ENCODE measurements around the gene KLF1. TPM values are rescaled to one million over a fixed set of nuclear protein-coding genes. Genes with fewer than 3 reads are reported as not detected.

KLF1 gene
- total and polyA plus RNA-seq, 10 donors = 0.13 to 13.0 (median 0.67) TPM; not detected in 1

- H3K27me3 ChIP-seq (replicated peaks in 1 of 7) = peaks cover 9 to 99% (median 55%) of the 10 kb centered on the region in 7 donors
- DNase-seq = no peak
- H3K36me3 ChIP-seq = no peaks in the 10 kb centered on the region
- peaks cover 5 to 32% (median 19%) of the 10 kb centered on the region in 6 donors for H3K4me1 ChIP-seq
- intact Hi-C loops (cut with DNase I; ENCODE audit: low total_unique reads) = no loop called here
- H3K4me3 ChIP-seq = no peak overlapping the region
- WGBS, 5 donors = 70 to 94% (median 86%) methylated on average over 3 of the region's 3 CpGs
- no peak overlapping the region for H3K27ac ChIP-seq
- peaks cover 0 to 5% (median 0%) of the 10 kb centered on the region in 8 donors for H3K9me3 ChIP-seq
- no peak for TF ChIP-seq POLR2AphosphoS5 (IDR thresholded peaks at IDR 0.05)
- TF ChIP-seq POLR2A (IDR thresholded peaks at IDR 0.05) = no peak
- TF ChIP-seq CTCF (IDR thresholded peaks at IDR 0.05 in 8 of 11, conservative IDR thresholded peaks at IDR 0.05 in 3 of 11) = no peak
These were observed 42.8 kb downstream of the KLF1 start for GRCh38 chr19:12843999-12844732.

- H3K36me3 ChIP-seq = no peaks in the 10 kb centered on the region
- peaks cover 5 to 41% (median 27%) of the 10 kb centered on the region in 6 donors for H3K4me1 ChIP-seq
- intact Hi-C loops (cut with DNase I; ENCODE audit: low total_unique reads) = no loop called here
- WGBS, 5 donors = 79 to 97% (median 88%) methylated on average over 6 to 11 of the region's 11 CpGs
- no peak overlapping the region for H3K27ac ChIP-seq
- no peak for TF ChIP-seq POLR2AphosphoS5 (IDR thresholded peaks at IDR 0.05)
- TF ChIP-seq POLR2A (IDR thresholded peaks at IDR 0.05) = no peak
- no peak for TF ChIP-seq CTCF (IDR thresholded peaks at IDR 0.05 in 8 of 11, conservative IDR thresholded peaks at IDR 0.05 in 3 of 11)
- H3K4me3 ChIP-seq = no peak overlapping the region
- H3K9me3 ChIP-seq = peaks cover 0 to 5% (median 0%) of the 10 kb centered on the region in 8 donors
- no peak for DNase-seq
- H3K27me3 ChIP-seq (replicated peaks in 1 of 7) = peaks cover 9 to 100% (median 64%) of the 10 kb centered on the region in 7 donors
These were observed 43.7 kb downstream of the KLF1 start for GRCh38 chr19:12843328-12843727.

- H3K36me3 ChIP-seq = no peaks in the 10 kb centered on the region
- no peak overlapping the region for H3K4me3 ChIP-seq
- peaks cover 9 to 100% (median 70%) of the 10 kb centered on the region in 7 donors for H3K27me3 ChIP-seq (replicated peaks in 1 of 7)
- H3K4me1 ChIP-seq = peaks cover 4 to 39% (median 24%) of the 10 kb centered on the region in 6 donors
- H3K9me3 ChIP-seq = peaks cover 0 to 5% (median 0%) of the 10 kb centered on the region in 8 donors
- no peak overlapping the region for H3K27ac ChIP-seq
- WGBS, 5 donors = 91 to 95% (median 92%) methylated on average over 18 of the region's 18 CpGs
- TF ChIP-seq POLR2AphosphoS5 (IDR thresholded peaks at IDR 0.05) (no peak), POLR2A (IDR thresholded peaks at IDR 0.05) (no peak)
- intact Hi-C loops (cut with DNase I; ENCODE audit: low total_unique reads) = no loop called here
- no peak for DNase-seq
These were observed 44.5 kb downstream of the KLF1 start for GRCh38 chr19:12842511-12842910.

- WGBS, 5 donors = 5 to 7% (median 6%) methylated on average over 23 to 29 of the region's 29 CpGs
- Histone ChIP-seq H3K4me3 (peak overlapping the region in 4 of 8 donors; percentile 2 to 53 (median 8)), H3K4me1 (peaks cover 0 to 36% (median 20%) of the 10 kb centered on the region in 6 donors), H3K27ac (no peak overlapping the region), H3K36me3 (no peaks in the 10 kb centered on the region), H3K27me3 (replicated peaks in 1 of 7) (peaks cover 9 to 100% (median 84%) of the 10 kb centered on the region in 7 donors), H3K9me3 (peaks cover 0 to 5% (median 0%) of the 10 kb centered on the region in 8 donors)
- TF ChIP-seq CTCF (IDR thresholded peaks at IDR 0.05 in 8 of 11, conservative IDR thresholded peaks at IDR 0.05 in 3 of 11) (no peak), POLR2A (IDR thresholded peaks at IDR 0.05) (no peak), POLR2AphosphoS5 (IDR thresholded peaks at IDR 0.05) (no peak)
- DNase-seq = no peak
- intact Hi-C loops (cut with DNase I; ENCODE audit: low total_unique reads) = no loop called here
These were observed 45.9 kb downstream of the KLF1 start for GRCh38 chr19:12841094-12841493.
